Measurements from ENCODE around the gene OPRL1.
A peak's percentile ranks its signal among the peaks of the same experiment; 100 is the strongest.
"Not testable (repeated sequence)": the region's sequence is repeated elsewhere in the genome, so short reads cannot be mapped to it uniquely, and the experiment has no call there.

OPRL1 gene

GRCh38 chr20:64073476-64074183 lies 6.3 kb upstream of the OPRL1 start:
- no peak for DNase-seq

DNA sequence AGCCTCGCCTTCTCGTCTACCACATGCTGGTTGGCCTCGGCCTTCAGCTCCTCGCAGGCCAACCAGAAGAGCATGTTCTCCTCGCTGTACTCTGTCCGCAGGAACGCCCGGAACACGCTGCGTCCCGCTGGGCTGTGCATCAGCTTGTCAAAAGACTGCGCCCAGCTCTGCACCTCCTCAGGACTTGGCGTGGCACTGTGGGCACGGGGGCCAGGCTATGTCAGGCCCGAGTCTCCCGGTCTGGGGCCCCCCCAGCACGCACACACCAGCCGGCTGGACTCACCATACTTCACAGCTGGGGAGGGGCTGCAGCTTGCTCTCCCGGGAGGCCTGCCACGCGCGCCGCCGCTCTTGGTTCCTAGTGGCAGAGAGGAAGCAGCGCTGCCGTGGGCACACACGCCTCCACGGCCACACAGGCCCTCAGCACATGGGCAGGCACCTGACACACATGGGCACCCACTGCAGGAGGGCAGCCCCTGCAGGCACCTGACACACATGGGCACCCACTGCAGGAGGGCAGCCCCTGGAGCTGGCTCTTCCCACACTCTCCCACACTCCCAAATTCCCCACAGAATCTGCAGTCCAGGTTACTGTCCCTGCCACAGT lies 5.6 kb upstream of the OPRL1 start:
- DNase-seq: no peak

DNA sequence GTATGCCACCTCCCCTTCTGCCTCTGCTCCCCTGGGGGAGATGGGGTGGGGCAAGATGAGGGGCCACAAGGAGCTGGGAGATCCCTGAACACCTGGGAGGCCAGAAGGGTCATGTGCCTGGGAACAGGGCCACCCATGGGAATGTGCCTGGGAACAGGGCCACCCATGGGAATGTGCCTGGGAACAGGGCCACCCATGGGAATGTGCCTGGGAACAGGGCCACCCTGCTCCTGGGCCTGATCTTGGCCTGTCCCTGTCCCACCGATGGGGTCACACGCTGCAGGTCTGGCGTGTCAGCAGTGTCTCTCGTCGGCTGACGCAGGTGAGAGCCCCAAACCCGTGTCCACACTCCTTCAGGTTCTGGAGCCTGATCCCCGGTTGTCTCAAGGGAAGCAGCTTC lies 4.9 kb upstream of the OPRL1 start:
- DNase-seq: no peak

- no peak for DNase-seq
Observed at GRCh38 chr20:64075556-64075955, 4.3 kb upstream of the OPRL1 start.

DNA sequence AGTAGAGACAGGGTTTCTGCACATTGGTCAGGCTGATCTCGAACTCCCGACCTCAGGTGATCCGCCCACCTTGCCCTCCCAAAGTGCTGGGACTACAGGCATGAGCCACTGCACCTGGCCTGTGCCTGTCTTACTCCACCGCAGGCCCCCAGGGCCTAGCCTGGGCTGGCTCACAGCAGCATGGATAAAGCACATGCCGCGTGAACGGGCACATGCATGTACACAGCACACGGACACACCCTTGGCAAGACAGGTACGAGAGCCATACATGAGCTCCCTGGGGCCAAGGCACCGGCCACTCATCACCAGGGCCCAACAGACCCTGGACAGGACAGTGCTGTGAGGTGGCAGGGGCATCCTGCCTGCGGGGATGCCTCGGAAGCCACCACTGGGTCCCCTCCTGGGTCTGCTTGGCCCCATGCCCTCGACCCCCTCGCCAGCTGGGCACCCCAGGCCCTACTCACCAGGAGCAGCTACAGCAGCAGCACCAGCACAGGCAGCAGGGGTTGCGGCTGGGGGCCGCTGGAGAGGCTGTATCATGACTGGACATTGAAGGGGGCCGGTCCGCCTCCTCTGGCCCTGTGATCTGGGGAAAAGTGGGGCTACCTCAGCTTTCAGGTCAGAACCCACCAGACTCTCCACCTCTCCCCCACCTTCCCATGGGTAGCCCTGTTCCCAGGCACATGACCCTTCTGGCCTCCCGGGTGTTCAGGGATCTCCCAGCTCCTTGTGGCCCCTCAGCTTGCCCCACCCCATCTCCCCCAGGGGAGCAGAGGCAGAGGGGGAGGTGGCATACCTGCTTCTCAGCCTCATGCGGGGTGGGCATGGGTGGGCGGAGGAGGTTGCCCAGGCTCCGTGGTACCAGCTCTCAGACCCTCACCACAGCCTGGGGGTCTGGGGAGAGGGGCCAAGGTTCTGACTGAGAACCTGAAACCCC lies 3.6 kb upstream of the OPRL1 start:
- DNase-seq: no peak

DNA sequence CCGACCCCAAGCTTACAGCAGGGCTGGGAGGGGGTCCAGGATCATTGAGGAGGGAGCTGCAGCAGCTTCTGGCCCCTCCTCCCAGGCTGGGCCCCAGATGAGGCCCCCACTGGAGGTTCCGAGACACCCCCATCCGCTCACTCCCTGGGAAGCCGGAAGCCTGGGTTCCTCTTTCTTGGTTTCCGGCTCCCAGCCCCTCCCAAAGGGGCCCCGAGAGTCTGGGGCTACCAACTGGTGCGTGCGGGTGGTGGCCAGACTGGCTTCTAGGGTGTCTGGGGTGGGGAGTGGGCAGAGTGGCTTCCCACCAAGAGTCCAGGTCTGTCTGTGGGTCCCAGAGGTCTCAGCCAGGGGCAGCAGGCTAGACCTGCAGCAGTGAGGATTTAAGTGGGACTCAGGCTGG lies 2.8 kb upstream of the OPRL1 start:
- no peak for DNase-seq

GRCh38 chr20:64077541-64077875 lies 2.4 kb upstream of the OPRL1 start:
- DNase-seq: no peak

- DNase-seq: no peak
Observed at GRCh38 chr20:64077876-64078551, 1.9 kb upstream of the OPRL1 start.

DNA sequence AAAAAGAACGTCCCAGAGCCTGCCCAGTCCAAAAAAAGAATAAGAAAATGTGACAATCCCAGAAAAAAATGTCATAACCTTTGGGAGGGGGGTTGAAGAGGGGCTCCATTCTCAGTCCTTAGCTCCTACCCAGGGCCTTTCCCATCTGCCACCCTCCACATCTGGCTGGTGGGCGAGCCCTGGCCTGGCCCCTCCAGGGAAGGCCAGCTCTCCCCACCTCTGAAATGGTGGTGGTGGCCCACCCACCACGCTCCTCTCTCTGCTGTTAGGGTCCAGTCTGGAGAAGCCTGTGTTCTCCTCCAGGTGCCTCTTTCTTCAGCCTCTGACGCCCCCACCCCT lies 979 bp upstream of the OPRL1 start:
- DNase-seq: no peak

GRCh38 chr20:64079273-64080012 lies 439 bp upstream of the OPRL1 start, which contains the start of gene RGS19:
Gene RGS19 (minus strand): TSS chr20:64079518. CDS start chr20:64076886, 2,632 bp downstream.
- no peak for DNase-seq

- no peak for DNase-seq
Observed at GRCh38 chr20:64080813-64081623, 1.1 kb downstream of the OPRL1 start.

DNA sequence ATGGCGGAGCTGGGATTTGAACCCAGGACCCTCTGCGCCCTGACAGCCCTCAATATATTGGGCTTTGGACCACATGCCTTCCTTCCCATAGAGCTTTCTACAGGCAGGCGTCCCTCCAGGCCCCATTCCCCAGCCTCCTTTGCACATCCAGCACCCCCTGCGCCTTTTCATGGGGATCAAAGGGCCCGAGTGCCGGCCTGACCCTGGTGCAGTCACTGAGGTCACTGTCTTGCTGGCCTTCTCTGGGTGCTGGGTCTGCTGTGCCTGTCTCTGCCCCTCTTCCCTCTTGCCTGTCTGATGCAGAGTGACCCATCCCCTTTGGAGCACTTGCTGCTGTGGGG lies 1.7 kb downstream of the OPRL1 start:
- no peak for DNase-seq

- no peak for DNase-seq
Observed at GRCh38 chr20:64082126-64082731, 2.3 kb downstream of the OPRL1 start.

- DNase-seq: no peak
Observed at GRCh38 chr20:64082820-64083377, 3.0 kb downstream of the OPRL1 start.

DNA sequence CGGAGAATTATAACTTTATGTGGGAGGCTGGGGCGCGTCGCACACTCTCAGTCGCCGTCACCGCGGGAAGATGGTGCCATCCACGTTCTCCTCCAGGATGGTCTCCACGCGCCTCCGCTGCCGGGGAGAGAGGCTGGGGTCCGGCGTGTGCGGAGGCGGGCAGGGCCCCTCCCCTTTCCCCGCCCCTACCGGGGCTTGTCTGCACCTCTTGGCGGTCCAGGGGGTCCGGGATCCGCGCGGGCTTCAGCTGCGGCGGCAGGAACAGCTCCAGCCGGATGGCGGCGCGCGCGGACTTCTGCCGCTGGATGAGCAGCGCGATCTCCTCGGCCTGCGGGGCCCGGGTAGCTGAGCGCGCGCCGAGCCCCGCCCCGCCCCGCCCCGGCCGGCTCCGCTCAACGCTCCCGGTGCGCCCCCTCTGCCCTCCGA lies 3.5 kb downstream of the OPRL1 start:
- peak; percentile 68 for DNase-seq

DNA sequence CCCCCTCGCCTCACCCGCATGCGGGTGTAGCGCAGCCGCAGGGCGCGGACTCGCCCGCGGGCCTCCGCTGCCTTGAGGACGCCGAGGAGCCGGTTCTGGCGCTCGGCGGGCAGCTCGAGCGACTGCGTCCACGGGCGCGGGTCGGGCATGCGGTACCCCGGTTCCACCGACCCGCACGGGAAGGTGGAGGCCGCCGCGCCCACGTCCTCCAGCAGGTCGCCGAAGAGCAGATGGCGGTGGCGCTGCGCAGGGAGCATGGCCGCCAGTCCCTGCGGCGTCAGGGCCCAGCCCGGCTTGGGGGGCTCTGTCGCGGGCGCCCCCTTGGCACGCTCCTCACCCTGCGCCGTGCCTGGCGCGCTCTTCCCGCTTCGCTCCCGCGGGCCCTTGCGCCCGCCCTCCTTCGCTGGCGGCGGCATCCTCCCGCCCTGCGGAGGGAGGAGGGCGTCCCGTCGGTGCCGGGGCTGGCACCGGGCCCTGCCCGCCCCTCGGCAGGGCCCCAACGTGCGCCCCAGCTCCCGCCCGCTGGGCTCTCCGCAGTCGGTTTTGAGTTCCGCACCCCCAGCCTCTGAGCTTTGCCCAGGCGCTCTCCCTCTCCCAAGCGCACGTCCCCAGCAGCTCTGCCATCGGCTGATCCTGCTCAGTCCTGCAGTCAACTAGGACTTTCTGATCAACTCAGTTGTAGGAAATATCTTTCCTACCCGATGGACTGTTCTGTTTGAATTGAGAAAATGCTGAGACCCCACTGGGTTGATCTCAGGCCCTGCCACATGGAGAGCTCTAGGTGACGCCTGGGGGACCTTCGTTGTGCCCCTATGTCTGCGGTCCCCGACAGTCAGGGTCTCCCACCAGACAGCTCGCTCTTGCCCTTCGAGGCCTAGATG lies 4.2 kb downstream of the OPRL1 start, which contains the start of gene LKAAEAR1:
Gene LKAAEAR1, minus strand, starts transcription at position 595 of the 881 bp plus-strand sequence. Its CDS starts 179 bp downstream, at position 416.
- DNase-seq: no peak

DNA sequence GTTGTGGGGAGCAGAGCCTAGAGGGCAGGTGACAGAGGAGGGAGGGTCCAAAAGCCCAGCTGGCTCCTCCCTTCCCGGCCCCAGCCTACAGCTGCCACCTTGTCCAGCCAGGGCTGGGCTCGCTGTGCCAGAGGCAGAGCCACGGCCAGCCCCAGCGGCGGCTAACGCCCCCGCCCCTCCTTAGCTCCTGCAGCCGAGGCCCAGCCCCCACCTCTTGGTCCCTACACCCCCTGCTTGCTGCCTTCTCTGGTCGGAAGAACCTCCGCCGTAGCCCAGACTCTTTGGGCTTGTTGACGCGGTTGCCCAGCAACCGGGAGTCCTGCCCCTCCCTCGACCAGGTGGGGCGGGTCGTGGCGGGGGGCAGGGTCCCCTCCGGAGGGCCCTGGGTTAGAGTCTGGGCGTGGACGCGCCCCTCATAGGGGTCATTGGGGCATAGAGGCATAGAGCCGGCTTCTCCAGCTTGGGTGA lies 4.8 kb downstream of the OPRL1 start:
- DNase-seq: no peak

DNA sequence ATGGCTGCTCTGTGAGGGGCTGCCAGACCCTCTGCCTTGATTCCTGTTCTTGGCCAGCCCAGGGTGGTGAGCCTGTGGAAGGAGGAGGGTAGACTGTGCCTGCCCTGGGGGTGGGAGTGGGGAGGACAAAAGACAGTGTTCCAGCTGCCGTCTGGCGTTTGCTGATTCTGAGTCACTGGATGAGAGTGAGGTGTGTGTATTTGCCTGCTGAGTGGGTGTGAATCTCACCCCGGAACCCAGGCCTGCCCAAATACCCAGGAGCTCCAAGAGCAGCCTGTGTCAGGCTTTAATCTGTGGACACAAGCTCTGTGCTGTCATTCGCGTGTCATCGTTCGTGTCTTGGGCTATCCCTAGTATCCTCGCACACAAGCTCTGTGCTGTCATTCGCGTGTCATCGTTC lies 6.9 kb downstream of the OPRL1 start:
- no peak for DNase-seq

DNA sequence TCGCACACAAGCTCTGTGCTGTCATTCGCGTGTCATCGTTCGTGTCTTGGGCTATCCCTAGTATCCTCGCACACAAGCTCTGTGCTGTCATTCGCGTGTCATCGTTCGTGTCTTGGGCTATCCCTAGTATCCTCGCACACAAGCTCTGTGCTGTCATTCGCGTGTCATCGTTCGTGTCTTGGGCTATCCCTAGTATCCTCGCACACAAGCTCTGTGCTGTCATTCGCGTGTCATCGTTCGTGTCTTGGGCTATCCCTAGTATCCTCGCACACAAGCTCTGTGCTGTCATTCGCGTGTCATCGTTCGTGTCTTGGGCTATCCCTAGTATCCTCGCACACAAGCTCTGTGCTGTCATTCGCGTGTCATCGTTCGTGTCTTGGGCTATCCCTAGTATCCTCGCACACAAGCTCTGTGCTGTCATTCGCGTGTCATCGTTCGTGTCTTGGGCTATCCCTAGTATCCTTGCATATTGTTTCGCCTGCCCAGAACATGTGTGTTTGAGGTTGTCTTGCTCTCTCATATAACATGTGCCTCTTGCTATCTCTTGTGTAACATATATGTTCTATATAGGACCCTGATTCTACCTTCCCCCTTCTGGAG lies 7.4 kb downstream of the OPRL1 start:
- DNase-seq: not testable (repeated sequence)
